Stimulated activated CD8-positive, alpha-beta memory T cell treated with anti-CD3 and anti-CD28 coated beads, Interleukin-12 subunit alpha, Interleukin-12 subunit beta, amount 100 ng/mL, for 24 hours (primary cell): ENCODE data around the gene STXBP4.
"Not testable (repeated sequence)": the region's sequence is repeated elsewhere in the genome, so short reads cannot be mapped to it uniquely, and the experiment has no call there.

Experiments used
- DNase-seq: peaks from one replicate; pipeline ENCODE4 v3.0.0-alpha.2; 2020; ENCODE audit errors: extremely low read depth

The STXBP4 gene

DNA sequence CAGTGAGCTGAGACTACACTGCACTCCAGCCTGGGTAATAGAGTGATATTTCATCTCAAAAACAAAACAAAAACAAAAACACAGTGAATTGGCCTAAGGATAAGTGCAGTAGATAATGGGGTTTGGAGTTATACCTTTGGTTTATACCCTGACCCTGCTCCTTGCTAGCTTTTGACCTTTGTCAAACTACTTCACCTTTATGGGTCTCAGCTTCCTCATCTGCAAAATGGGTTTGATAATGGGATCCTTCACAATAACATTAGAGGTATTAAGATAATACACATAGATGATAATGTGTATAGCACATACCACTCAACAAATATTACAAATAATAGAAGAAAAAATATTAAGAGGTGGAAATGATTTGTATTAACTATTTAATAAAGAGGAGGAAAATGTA is 85.9 kb downstream of the STXBP4 start:
- no peak for DNase-seq

DNA sequence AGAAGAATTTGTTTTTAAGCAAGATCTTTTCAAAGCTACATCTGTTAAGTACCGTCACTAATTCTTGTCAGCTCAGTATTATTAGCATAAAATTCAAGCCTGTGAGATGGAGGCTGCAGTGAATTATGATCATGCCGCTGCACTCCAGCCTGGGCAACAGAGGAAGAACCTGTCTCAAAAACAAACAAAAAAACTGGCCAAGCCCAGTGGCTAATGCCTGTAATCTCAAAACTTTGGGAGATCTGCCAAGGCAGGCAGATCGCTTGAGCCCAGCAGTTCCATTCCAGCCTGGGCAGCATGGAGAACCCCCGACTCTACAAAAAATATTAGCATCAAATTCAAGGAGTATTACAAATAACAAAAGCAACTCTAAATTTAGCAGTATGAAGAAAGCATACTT is 88.0 kb downstream of the STXBP4 start:
- DNase-seq, result no peak

DNA sequence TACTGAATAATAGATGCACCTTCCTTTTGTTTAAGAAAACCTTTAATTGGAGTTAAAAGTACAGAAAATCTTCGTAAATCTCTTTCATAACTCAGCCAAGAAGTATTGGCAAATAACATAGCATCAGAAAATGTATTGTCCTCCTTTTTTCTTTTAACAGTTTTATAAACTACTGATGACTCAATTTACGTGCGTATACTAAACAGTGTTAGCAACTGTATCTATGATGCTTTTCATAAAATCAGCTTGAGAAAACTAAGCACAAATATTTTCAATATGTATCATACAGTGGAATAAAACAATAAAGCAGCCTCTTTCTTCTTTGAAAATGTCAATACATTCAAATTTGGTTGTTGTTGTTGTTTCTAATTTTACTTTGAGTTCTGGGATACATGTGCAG is 88.6 kb downstream of the STXBP4 start:
- DNase-seq, result no peak

DNA sequence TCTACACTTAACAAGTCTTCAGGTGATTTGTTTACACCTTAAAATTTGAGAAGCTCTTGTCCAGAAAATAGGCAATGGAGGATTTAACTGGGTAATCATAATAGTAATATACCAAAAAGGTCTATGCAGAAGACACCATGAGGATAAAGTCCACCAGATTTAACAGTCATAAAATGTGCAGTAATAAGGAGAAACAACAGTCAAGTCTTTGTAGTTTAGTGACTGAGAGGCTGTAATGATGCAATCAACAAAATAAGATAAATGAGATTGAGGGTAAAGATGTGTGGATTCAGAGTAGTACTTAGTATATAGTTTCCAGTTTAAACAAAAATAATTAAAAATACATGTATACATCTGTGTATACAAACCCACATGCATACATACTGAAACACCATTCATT is 91.2 kb downstream of the STXBP4 start:
- DNase-seq, result no peak

DNA sequence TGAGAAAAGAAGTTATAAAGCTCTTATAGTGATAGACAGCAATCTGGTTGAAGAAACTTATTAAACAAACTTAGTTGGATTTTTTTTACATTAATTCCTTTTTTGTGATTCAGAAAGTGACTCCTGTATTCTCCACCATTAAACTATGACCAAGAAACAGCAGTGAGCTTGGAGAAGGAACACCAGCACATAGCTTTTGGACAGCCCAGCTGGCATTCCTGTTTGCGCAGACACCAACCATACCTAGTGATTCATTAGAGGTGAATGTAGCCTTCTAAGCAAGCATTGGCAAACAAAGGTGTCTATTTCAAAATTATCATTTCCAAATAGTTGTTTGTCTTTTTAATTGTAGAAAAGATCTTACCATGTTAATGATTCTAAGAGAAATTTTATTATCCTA is 94.4 kb downstream of the STXBP4 start:
- no peak for DNase-seq

DNA sequence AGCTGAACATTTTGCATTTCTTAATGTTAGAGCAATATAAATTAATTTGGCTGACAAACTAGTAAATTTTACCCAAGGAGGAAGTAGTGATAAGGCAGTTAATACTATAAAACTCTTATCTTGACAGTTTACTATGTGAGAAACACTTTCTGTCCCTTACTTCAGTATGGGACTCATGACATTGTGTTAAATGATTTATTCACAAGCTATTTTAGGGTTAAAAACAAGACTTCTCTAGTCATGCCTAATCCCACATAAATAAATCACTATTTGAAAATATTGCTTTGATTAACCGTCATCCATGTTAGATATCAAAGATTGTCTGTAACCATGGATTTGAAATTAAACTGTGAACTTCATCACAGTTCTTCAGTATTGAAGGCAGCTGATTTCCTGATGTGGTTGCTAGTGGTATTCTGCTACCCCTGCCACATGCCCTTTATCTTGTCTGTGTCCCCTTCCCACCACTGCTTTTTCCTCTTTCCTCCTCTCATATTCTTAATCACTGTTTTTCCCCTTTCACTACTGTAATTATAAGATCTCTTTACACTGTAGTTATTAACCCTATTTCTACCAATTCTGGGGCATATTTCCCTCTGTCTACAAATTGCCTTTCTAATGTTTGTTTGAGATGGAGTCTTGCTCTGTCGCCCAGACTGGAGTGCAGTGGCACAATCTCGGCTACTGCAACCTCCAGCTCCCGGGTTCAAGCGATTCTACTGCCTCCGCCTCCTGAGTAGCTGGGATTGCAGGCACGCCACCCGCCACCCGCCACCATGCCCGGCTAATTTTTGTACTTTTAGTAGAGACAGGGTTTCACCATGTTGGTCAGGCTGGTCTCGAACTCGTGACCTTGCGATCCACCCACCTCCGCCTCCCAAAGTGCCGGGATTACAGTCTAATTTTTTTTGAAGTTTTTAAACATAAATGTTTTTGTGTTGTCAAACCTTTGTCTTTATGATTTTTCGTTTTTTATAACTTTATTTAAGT is 95.6 kb downstream of the STXBP4 start:
- no peak for DNase-seq

DNA sequence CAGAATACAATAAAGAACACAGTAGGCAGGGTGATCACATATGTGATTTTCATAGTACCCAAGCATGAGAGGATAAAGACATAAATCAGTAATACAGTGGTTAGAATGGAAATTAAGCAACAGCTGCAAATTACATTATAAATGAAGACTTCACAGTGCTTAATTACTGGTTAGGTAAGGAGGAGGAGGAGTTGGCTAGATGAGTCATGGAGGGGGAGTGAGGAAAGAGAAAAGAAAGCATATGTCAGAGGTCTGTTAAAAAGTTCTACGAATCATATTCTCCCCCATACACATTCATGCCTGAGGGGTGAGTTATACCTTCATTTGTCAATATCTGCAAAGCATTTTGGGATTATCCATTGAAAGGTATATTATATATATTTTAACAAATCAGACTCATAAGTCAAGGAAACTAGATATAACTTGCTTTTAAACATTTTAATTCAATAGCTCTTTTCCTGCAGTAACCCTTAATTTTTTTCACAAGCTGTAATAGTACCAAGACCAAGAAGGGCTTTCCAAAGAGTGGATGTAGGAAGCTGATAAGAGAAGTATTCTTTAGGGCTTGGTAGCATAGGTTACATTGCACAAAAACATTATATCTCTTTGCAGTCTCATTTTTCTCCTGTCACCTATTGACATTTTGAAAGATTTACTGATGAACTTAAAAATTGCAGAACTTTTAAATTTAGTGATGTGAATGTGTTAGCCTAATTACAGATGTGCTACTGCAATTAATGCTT is 99.3 kb downstream of the STXBP4 start:
- DNase-seq, result no peak

DNA sequence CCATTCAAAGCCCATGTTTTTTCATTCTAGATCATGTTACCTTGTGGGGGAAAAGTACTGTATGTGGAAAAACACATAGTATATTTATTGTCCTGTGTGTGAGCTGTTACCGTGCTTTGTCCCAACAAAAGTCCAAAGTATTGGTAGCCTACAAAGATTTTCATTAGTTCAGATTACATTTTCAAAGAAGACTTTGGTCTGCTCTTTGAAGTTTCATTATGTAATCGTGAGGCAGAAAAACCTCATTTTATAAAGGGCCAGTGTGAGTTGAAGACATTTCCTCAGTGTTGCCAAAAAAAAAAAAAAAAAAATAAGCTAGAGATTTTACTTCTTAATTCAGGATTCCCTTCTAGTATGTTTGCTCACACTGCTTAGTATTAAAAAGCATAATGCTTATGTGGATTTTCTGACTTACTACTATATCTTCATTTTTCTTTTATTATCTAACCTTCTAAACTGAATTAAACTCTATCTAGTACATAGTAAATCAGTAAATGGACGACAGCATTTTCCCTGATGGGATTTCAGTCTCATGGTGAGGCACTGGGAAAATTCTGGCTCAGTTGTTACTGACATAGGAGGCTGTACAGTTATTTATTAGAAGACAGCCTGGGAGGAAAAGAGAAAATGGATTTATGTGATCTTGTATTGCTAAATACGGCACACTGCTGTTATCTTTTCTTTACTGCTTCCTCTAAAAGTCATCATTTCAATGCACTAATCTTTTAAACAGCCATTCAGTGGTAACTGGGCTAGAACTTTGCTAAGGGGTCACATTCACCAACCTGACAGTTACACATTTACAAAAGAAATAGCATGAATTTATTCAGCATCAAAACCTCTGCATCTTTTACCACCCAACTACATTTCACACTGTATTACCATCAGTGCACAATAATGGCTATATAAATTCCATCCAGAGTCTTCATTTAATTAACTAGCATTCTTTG is 100.6 kb downstream of the STXBP4 start:
- DNase-seq, result no peak

DNA sequence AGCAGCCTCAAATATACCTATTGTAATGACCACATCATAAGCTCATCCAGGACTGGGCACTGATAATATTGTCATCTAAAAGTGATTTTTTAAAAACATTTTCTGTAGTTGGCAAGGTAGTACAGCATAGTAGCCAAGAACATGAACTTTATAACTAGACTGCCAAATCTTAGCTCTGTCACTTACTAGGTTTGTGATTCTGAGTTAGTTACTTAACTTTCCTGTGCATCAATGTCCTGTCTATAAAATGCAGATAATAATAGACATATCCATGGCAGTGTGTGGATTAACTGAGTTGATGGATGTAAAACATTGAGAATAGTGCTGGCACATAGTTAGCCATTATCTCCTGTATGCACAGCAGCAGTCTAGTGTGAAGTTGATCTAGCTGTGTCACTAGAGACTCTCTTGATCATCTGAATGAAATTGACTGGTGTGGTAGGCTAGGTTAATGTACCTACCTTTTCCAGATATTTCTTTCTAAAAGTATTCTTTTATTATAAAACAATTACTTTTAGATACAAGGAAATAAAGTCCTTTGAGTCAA is 101.5 kb downstream of the STXBP4 start:
- DNase-seq, result no peak

DNA sequence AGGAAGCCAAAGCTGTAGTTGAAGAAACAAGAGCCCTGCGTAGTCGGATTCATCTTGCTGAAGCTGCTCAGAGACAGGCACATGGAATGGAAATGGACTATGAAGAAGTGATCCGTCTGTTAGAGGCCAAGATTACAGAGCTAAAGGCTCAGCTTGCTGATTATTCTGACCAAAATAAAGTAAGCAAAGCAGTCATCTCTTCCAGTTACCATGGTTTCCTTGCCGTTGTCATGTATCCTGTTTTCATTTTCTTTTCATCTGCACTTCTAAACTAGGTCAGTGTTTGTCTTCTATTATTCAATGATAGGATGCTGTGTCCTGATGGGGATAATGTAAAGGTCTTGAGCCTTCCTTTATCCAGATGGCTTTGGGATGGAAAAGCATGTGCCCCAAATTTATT is 104.3 kb downstream of the STXBP4 start:
- no peak for DNase-seq

DNA sequence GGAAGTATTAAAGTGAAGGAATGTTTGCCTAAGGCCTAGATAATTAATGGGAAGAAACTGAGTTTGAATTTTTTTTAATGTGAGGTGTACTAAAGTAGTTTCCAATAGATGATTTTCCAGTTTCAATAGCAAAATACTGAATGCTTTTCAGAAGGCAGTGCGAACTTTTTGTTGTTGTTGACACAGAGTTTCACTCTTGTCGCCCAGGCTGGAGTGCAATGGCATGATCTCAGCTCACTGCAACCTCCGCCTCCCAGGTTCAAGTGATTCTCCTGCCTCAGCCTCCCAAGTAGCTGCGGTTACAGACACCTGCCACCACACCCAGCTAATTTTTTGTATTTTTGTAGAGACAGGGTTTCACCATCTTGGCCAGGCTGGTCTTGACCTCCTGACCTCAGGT is 104.9 kb downstream of the STXBP4 start:
- not testable (repeated sequence) for DNase-seq

DNA sequence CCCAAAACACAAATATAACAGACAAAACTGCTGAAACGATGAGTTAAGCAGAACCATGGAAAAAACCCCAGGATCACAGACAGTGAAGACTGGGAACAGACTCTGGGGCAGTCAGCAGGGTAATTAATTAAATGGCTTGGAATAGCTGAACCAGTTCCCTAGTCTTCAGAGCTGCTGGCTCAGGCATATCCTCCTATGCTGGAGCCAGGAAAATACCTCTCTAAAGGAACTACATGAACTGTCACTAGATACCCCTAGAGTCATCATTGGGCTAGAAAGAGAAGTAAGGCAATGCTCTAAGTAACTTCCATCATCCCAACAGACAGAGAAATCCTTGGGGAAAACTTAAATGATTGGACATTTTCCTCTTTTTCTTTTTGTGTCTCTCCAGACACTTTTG is 113.0 kb downstream of the STXBP4 start:
- no peak for DNase-seq

DNA sequence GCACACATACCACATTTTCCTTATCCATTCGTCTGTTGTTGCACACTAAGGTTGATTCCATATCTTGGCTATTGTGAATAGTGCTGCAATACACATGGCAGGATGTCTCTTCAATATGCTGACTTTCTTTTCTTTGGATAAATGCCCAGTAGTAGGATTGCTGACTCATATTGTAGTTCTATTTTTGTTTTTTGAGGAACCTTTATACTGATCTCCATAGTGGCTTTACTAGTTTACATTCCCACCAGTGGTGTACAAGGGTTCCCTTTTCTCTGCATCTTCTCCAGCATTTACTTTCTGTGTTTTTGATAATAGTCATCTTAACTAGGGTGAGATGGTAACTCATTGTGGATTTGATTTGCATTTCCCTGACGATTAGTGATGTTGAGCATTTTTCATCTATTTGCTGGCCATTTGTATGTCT is 118.1 kb downstream of the STXBP4 start:
- no peak for DNase-seq

DNA sequence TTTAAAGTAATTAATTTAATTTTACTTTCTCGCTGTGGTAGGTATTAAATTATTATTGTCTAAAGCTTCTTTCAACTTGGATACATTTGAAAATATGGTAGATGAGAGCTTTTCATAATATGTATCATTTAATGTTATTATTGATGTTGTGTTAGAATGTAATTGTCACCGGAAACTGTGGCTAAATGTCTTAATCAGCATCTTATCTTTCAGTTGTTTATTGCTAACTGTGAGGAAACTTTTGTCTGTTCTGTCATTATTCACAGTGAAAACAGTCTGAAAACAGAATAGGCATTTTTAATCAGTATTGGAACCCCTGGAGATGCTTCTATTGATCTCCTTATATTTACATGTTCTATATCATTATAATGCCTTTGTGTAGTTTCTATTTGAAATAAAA is 120.7 kb downstream of the STXBP4 start:
- DNase-seq, result no peak

DNA sequence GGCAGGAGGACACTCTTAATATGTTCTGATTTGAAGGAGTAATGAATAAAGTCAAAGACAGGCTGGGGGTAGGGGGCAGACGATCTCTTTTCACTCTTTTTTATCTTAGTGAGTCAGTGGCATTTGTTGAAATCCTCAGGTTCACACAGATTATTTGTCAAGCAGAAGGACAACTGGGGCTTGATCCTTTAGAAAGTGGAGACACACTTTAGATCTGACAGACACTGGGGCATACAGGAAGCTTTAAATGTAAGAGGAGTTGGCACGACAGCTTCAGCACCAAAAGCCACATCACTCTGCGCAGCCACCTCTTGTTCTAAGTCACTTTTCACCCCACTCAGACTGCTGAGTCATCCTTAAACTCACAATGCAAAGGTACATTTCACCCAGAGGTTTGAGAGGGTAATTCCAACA is 121.5 kb downstream of the STXBP4 start:
- DNase-seq, result no peak

DNA sequence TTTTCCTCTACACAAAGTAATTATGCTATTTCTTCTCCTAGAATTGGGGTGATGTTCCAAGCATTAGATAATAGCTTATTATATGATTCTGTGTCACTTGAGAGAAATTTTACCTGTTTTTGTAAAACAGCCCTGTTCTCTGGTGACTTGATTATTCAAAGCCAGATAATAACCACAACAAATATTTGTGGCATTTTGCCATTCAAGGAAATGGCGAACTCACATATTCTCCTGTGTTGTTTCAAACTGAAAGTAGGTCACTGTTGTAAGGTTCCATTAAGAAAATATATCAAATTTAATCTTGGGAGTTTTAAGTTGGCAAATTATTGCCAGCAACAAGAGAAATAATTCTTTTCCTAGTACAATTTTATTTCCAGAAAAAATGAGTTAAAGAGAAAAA is 124.8 kb downstream of the STXBP4 start:
- DNase-seq, result no peak

DNA sequence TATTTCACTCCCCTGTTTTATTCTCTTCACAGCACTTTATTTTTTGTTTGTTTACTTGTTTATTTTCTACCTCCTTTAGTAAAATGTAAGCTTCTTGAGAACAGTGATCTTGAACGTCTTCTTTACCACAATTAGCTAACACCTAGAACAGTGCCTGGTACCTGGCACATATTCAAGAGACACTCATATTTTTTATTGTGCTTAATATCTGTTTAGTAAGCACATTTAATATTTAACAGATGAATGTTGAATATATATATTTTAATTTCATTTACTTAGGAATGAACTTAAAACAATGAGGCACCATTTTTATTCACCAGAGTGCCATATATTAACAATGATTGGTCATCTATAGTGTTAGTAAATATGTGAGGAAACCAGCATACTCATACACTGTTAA is 130.2 kb downstream of the STXBP4 start:
- no peak for DNase-seq

DNA sequence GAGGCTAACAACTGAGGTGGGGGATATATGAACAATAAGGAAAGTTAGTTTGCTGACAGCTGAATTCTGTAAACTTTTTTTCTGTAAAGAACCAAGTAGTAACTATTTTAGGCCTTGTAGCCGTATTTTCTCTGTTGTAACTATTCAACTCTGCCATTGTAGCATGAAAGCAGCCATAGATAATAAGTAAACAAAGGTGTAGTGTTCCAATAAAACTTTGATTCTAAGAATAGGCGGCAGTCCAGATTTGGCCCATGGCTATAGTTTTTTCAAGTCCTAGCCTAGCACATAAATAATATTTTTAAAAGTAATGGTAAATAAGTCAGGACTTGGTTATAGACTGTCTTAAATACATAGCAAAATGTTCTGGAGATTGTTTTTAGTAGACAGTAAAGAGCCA is 142.0 kb downstream of the STXBP4 start:
- no peak for DNase-seq

DNA sequence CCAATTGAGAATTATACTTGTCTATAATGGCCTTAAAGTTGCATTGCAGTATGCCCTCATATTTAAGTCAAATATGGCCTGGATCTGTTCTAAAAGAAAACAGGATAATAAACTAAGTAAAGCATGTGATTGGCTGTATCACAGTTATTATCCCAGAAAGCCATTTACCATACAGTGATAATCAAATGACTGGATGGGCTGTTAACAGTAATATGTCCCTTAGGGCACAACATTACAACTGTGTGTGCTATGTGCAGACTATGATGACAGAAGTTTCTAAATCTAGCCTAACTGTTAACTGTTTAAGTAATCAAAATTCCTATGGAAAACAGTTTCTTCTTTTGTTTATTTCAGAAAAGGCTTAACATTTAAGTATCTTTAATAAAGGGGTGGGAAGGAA is 145.7 kb downstream of the STXBP4 start:
- DNase-seq, result no peak

DNA sequence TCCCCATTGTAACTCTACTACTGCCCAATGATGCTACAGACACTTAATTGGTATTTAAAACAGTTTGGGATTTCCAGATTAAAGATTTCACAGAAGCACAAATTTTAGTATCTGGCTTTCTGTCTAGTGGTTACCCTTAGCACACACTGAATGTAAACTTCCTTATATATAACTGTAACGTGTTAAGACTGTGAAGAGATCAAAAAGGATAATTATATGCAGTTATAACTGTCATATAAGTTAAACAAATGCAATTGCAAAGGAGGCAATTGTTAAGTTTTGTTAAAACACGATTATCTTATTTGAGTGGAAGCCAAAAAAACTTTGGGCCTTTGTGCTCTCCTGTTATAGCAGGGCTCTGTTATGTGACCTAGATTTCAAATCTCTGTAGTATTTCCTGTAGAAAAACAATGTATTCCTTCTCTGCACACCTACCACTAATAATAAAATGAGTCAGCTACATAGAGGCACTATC is 147.9 kb downstream of the STXBP4 start:
- DNase-seq, result no peak

DNA sequence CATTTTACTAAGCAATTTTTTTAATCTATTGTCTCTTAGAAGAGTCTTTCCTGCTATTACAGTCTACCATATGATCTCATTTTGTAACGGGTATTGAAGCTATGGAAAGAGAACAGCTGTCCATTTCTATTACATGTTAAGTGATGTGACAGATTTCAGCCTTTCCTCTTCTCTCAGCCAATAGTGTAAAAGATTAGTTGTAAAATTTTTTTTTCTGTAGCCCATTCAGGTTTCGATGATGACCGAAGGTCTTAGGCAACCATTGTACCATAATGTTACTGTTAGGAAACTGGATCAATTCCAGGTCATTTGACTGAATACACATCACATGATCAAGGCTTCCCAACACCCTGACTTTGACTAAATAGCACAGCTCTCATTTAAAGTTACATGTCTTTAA is 148.6 kb downstream of the STXBP4 start:
- no peak for DNase-seq
